ENCODE results near the gene HSPA1L.

HSPA1L gene

GRCh38 chr6:31762878-31763618 lies 52.0 kb downstream of the HSPA1L start:
- no peak for DNase-seq (ENCODE audit: low read depth, low spot score)
- Histone ChIP-seq H3K4me3 (ENCODE audit: low read length) (no peak overlapping the region), H3K27ac (ENCODE audit: low read length) (no peak overlapping the region), H3K4me1 (ENCODE audit: control insufficient read depth, insufficient read depth, low read length) (peaks cover 3% of the 10 kb centered on the region; the same call in 1 of the 2 replicates), H3K27me3 (ENCODE audit: control insufficient read depth, insufficient read depth, low read length) (no peaks in the 10 kb centered on the region), H3K9me3 (ENCODE audit: control insufficient read depth, insufficient read depth, low read length) (no peaks in the 10 kb centered on the region), H3K36me3 (ENCODE audit: control insufficient read depth, insufficient read depth, low read length) (no peaks in the 10 kb centered on the region; the same call in 1 of the 2 replicates)
- no CpG with 5 or more reads among the region's 8 CpGs for WGBS (ENCODE audit: insufficient coverage, insufficient read length)

- Histone ChIP-seq H3K9me3 (ENCODE audit: control insufficient read depth, insufficient read depth, low read length) (no peaks in the 10 kb centered on the region), H3K36me3 (ENCODE audit: control insufficient read depth, insufficient read depth, low read length) (no peaks in the 10 kb centered on the region; the same call in 1 of the 2 replicates), H3K4me3 (ENCODE audit: low read length) (no peak within 1 kb of the TSS), H3K27ac (ENCODE audit: low read length) (no peak within 1 kb of the TSS), H3K27me3 (ENCODE audit: control insufficient read depth, insufficient read depth, low read length) (no peaks in the 10 kb centered on the region), H3K4me1 (ENCODE audit: control insufficient read depth, insufficient read depth, low read length) (peaks cover 3% of the 10 kb centered on the region; the same call in 1 of the 2 replicates)
- WGBS (ENCODE audit: insufficient coverage, insufficient read length): no CpG with 5 or more reads among the region's 4 CpGs
- no peak for DNase-seq (ENCODE audit: low read depth, low spot score)
These were observed 52.7 kb downstream of the HSPA1L start, which contains the start of gene SAPCD1 for GRCh38 chr6:31762356-31762755. SAPCD1 (plus strand) TSS chr6:31762656; CDS start chr6:31763055, 399 bp downstream.

GRCh38 chr6:31761343-31761742 lies 53.7 kb downstream of the HSPA1L start:
- DNase-seq (ENCODE audit: low read depth, low spot score): no peak
- Histone ChIP-seq H3K9me3 (ENCODE audit: control insufficient read depth, insufficient read depth, low read length) (no peaks in the 10 kb centered on the region), H3K27me3 (ENCODE audit: control insufficient read depth, insufficient read depth, low read length) (no peaks in the 10 kb centered on the region), H3K4me3 (ENCODE audit: low read length) (no peak overlapping the region), H3K4me1 (ENCODE audit: control insufficient read depth, insufficient read depth, low read length) (peaks cover 3% of the 10 kb centered on the region; the same call in 1 of the 2 replicates), H3K36me3 (ENCODE audit: control insufficient read depth, insufficient read depth, low read length) (no peaks in the 10 kb centered on the region; the same call in 1 of the 2 replicates), H3K27ac (ENCODE audit: low read length) (no peak overlapping the region)
- WGBS (ENCODE audit: insufficient coverage, insufficient read length): no CpG with 5 or more reads among the region's 8 CpGs

GRCh38 chr6:31760790-31761189 lies 54.3 kb downstream of the HSPA1L start:
- no peak overlapping the region for H3K4me3 ChIP-seq (ENCODE audit: low read length)
- no peaks in the 10 kb centered on the region; the same call in 1 of the 2 replicates for H3K36me3 ChIP-seq (ENCODE audit: control insufficient read depth, insufficient read depth, low read length)
- no peak overlapping the region for H3K27ac ChIP-seq (ENCODE audit: low read length)
- no peak for DNase-seq (ENCODE audit: low read depth, low spot score)
- no CpG with 5 or more reads among the region's 5 CpGs for WGBS (ENCODE audit: insufficient coverage, insufficient read length)
- H3K27me3 ChIP-seq (ENCODE audit: control insufficient read depth, insufficient read depth, low read length): no peaks in the 10 kb centered on the region
- H3K4me1 ChIP-seq (ENCODE audit: control insufficient read depth, insufficient read depth, low read length): peaks cover 3% of the 10 kb centered on the region; the same call in 1 of the 2 replicates
- H3K9me3 ChIP-seq (ENCODE audit: control insufficient read depth, insufficient read depth, low read length): no peaks in the 10 kb centered on the region

Measured in iPS DF 6.9 (cell line).